ENCODE data around the gene ASTL.

The ASTL gene

GRCh38 chr2:96130483-96130882 is 7.8 kb downstream of the ASTL start:
- no peak for DNase-seq (ENCODE audit: low read depth in 2 of 2)

GRCh38 chr2:96129528-96130120 is 8.7 kb downstream of the ASTL start:
- no peak for DNase-seq (ENCODE audit: low read depth in 2 of 2)

GRCh38 chr2:96128456-96128855 is 9.8 kb downstream of the ASTL start:
- DNase-seq (ENCODE audit: low read depth in 2 of 2) = no peak

DNA sequence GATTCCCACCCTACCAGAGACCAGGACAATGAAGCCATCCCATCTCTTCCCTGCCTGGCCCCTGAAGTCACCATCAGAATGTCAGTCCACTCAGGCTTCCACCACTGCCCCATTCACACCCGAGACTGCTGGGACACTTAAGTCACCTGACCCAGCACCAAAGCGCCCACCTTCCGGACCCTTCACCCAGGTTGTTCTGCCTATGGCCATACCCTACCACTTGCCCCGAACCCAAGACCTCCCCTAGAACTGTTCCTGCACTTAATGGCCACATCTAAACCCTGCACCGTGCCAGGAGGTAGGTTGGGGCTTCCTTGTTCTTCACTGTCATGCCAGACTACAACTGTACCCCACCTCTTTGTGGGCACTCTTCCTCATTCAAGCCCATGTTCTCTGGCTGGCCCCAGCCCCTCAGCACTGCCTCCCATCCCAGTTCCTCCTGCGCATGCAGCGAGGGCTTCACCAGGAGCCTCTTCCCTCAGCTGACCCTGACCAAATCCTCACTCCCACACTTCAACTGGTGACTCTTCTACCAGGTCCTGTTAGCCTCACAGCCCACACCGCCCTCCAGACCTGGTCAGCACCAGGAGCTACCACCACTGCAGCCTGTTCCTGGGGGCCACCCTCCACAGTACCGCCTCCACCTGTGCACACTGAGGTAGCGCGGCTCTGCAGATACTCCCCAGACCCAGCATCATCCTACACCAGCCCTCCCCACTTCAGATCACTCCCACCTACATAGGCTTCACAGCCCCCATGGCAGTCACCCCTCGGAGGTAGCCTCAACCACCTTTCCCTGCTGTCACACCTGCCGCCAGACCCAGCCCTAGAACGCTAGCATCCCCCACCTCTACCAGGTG is 13.7 kb downstream of the ASTL start:
- no peak for DNase-seq (ENCODE audit: low read depth in 2 of 2)

DNA sequence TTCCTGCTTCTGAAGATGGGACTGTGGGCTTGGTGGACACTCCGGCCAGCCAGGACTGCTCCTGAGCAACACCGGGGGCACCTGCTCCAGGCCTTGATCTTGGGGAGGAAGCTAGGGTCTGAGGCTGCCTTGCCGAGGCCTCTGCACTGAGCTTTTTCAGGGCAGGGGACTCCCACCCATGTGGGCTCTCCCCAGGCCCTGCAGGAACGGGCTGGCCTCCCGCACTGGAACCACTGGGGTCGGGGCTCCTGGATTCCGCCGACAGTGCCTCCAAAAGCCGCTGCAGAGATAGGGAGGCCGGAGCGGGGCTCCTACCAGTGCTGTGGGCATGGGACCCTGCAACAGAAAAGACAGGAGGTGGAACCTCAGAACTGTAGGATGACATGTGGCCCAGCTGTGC is 14.4 kb downstream of the ASTL start:
- DNase-seq (ENCODE audit: low read depth in 2 of 2) = no peak

- DNase-seq (ENCODE audit: low read depth in 2 of 2) = no peak
Measured at GRCh38 chr2:96123290-96123689, 15.0 kb downstream of the ASTL start.

GRCh38 chr2:96122391-96122790 is 15.9 kb downstream of the ASTL start:
- no peak for DNase-seq (ENCODE audit: low read depth in 2 of 2)

GRCh38 chr2:96121414-96121813 is 16.9 kb downstream of the ASTL start:
- no peak for DNase-seq (ENCODE audit: low read depth in 2 of 2)

- no peak for DNase-seq (ENCODE audit: low read depth in 2 of 2)
Measured at GRCh38 chr2:96120991-96121390, 17.3 kb downstream of the ASTL start.

DNA sequence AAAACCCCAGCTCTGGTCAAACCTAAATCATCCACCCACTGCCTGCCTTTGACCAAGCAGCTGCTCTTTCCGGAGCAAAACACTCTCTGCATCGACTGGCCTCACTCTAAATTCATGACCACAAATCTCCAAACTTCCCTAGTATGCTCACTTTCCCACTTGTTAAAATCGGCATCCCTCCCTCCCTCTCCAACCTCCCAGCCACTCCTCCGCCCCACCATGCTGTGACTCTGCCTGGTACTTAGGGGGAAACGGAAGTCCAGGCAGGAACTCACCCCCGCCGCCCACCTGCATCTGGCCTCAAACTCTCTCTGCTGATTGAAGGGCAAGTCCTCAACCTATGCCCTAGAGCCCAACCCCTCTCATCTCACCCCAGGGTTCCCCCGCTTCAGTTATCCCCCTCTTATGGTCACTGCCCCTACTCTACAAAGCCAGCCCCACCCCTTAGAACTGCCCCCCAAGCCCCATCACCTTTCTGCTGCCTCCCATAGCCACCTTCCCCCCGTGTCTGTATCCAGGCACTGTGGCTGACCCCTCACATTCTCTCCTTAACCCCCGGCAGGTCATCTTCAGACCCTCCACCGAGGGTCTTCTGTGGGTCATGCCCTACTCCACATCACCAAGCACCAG is 18.1 kb downstream of the ASTL start:
- no peak for DNase-seq (ENCODE audit: low read depth in 2 of 2)

DNA sequence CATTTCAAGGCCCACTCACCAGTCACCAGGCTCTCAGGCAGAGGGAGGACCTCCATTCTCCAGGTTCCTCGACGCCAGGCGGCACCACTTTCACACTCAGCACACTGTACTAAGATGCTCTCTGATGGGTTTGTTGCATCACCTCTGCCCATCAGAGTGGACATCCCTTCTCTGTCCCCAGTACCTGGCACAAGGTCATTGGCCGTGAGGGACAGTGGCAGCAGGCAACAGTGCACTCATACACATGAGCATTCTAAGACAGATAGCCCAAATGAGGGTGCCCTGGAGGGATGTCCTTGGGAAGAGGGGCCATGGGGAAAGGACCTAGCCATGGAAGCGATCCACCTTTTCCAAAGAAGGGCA is 18.9 kb downstream of the ASTL start:
- no peak for DNase-seq (ENCODE audit: low read depth in 2 of 2)

DNA sequence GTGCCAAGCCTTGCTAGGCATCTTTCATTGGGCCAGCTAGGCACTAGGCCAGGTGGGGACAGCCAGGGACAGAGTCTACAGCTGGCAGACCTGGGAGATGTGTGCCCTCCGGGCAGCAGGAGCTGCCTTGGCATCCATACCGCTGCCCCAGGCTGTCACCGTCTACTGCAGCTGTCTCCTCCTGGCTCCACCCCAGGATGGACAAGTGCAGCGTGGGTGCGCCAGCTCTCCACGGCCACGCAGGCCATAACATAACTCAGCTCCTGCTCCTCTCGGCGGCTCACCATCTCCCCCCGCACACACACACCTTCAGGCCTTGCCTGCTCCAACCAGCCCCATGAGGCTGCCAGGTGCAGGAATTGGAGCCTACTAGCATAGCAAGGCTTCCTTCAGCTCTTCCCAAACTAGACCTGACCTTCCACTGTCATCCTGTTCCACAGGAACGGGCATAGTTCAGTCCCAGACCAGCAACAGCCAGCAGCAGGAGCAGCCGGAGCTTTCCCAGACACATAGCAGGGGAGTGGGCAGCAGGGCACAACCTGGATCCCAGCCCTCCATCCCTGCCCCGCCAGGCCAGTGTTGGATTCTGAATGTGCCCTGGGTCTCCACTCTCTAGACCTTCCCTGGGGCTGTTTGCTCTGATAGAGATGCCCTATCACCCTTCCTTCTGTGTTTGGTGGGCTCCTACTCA is 19.5 kb downstream of the ASTL start:
- no peak for DNase-seq (ENCODE audit: low read depth in 2 of 2)

DNA sequence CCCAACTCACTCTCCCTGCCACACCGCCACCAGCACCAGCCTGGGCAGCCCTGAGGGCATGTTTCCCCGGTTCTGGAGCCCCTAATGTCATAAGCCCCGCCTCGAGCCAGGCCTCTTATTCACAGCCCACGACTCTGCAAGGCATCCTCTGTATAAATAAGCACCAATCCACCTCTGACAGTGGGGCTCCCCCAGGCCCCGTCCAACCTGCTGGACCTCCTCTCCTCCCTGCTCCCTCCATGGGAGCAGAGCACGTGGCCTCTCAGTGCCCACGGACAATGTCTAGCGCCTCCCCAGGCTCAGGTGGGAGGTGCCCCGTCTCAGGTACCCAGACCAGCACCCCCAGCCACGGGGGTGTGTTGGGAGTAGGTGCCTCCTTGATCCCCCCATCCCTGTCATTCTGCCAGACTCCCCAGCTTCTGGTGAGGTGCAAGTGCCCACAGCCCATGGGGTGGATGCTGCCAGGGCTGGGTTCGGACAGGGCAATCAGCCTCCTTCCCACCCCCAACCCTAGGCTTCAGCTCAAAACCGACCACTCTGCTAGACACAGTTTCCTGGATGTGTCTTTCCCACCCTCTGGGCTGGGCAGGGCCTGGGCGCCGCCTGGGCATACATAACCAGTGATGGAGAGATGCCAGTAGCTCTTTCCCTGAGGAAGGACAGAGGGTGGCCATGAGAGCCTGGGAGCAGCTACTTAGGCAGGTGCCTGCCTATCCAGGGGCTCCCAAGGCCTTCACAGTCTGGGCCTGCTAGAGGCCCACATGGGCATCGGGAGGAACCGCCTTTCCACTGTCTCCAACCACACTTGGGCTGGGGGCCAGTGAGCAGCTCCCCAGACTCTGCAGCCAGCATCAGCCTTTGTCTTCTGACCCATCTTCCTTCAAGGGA is 20.4 kb downstream of the ASTL start:
- DNase-seq (ENCODE audit: low read depth in 2 of 2) = no peak

GRCh38 chr2:96116879-96117533 is 21.3 kb downstream of the ASTL start:
- DNase-seq (ENCODE audit: low read depth in 2 of 2) = peak; percentile 44 to 63

DNA sequence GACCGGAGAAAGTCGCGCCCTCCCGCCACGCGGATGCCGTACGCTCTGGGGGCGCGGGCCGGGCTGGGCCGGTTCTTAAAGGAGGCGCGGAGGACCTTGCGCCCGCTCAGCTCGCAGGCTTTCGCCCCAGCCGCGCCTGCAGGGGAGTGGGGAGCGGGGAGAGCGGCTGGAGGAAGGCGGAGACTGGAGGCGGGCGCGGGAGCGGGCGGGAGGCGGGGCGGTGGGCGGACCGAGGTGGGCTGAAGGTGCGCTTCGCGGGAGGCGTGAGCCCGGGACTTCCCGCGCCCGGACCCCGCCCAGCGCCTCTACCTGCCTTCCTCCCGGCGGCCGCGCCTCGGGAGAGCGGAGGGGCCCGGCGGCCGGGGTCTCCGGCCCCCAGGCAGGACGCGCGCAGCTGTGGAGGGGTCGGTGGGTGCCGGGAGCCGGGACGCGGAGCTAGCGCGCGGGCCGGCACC is 21.9 kb downstream of the ASTL start, which contains the start of gene ADRA2B:
Gene ADRA2B, minus strand, starts transcription at position 148 of the 455 bp plus-strand sequence. CDS start 422 bp downstream, outside the sequence.
- DNase-seq (ENCODE audit: low read depth in 2 of 2) = peak; percentile 60 to 74

- no peak for DNase-seq (ENCODE audit: low read depth in 2 of 2)
Measured at GRCh38 chr2:96115631-96116423, 22.5 kb downstream of the ASTL start.

DNA sequence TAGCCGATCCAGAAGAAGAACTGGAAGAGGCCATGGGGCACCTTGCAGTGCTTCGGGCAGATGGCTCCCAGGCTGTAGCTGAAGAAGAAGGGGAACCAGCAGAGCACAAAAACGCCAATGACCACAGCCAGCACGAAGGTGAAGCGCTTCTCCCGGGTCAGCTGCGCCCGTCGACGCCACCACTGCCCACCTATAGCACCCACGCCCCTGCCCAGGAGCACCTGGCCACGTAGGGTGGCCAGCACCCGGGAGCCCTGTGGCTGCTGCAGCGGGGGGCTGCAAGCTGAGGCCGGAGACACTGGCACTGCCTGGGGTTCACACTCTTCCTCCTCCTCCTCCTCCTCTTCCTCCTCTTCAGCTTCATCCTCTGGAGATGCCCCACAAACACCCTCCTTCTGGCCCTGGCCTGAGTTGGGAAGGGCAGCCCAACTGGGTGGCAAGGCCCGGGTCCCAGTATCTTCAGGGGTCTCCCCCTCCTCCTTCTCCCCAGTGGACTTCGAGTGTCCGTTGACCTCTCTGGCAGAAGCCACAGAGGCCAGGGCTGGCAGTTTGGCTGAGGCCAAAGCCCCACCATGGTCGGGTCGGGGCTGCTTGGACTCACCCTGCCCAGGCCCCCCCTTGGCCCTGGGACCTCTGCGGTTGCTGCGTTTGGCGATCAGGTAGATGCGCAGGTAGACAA is 23.3 kb downstream of the ASTL start:
- DNase-seq (ENCODE audit: low read depth in 2 of 2) = no peak

GRCh38 chr2:96114546-96114902 is 23.8 kb downstream of the ASTL start:
- no peak for DNase-seq (ENCODE audit: low read depth in 2 of 2)

GRCh38 chr2:96113951-96114350 is 24.4 kb downstream of the ASTL start:
- DNase-seq (ENCODE audit: low read depth in 2 of 2) = no peak

DNA sequence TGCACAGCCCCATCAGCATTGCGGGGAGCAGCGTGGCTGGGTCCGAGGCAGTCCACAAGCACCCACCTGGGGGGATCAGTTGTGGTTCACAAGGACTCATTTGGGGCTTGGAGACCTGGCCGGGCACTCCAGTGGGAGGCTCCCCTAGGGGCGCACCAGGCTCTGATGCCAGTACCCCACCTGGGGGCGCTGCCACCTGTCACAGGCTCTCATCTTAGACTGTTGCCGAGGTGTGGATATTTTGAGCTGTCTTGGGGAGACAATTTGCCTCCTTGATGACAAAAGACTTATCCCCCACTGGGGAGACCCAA is 25.0 kb downstream of the ASTL start:
- no peak for DNase-seq (ENCODE audit: low read depth in 2 of 2)

Data from stimulated activated CD4-positive, alpha-beta T cell treated with anti-CD3 and anti-CD28 coated beads, Interleukin-4, amount 100 ng/mL, for 48 hours (primary cell).